Ramos (cell line): ENCODE measurements around the gene ZNF573.

Experiments used
- in situ Hi-C: fragments of 300-500 bp; cut with MboI; formaldehyde crosslinking; loops from one replicate; pipeline ENCODE4 v1.14.3; 2022; ENCODE audit warnings: low sequenced_read_pairs; ENCODE audit not compliant: unreplicated experiment

ZNF573 gene

DNA sequence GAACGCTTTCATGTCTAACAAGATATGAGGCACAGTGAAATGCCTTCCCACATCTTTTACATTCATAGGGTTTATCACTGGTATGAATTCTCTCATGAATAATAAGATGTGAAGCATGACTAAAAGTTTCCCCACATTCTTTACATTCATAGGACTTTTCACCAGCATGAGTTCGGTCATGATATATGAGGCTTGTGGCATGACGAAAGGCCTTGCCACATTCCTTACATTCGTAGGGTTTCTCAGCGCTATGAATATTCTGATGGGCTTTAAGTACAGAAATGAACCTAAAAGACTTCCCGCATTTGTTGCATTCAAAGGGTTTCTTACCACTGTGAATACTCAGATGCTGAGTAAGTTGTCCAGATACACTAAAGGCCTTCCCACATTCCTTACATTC is 81.2 kb downstream of the ZNF573 start:
- in situ Hi-C loops, result no loop called here

DNA sequence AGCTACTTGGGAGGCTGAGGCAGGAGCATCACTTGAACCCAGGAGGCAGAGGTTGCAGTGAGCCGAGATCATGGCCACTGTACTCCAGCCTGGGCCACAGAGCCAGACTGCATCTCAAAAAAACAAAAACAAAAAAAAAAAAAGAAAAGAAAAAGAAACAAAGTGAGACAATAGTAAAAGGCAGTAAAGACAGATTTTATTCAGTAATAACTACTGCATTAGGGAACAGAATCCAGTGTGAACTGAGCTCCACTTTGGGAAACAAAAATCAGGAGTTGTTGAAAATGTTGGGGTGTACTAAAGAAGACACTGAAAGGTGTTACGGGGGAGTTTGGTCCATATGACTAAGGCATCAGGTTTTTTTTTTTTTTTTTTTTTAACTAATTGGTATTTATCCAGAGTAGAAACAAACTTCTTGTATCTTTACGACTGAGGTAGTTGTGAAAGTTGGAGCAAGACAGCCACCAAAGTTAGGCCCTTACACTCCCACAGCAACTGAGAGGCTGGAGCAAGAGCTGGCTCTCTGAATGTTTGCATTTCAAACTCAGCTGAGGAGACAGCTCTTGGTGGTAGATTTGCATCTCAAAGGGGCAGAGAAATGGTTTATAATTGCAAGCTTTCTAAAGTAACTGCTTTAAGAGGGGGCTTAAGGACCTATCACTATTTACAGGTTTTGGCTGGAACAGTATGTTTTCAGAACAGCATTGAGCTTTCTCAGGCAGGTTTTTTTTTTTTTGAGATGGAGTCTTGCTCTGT is 84.1 kb downstream of the ZNF573 start:
- in situ Hi-C loops, result no loop called here

DNA sequence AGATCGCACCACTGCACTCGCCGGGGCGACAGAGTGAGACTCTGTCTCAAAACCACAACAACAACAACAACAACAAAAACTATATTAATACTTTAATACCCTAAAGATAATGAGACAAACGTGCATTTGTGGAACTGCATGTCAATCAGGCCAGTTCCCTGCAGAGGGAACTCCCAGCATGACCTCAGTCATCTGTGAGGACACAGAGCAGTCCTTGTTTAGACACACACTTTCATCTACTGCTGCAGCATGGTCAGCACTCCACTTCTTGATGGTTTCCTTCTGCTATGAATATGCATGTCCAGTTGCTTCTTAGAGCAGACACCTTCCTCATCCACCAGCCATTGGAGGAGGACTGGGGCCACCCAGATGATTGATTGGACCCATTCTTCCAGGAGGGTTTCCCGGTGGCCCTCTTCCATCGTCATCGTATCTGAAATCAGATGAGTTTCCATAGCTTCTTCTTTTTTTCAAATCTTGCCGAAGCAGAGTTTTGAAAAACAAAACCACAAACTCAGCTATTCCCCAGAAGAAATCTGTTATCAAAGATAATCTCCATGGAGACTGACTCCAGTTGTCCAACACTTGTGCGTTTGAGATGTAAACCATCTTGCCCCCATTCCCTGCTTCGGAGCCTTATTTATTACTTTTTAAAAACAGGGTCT is 86.3 kb downstream of the ZNF573 start:
- in situ Hi-C loops, result no loop called here

DNA sequence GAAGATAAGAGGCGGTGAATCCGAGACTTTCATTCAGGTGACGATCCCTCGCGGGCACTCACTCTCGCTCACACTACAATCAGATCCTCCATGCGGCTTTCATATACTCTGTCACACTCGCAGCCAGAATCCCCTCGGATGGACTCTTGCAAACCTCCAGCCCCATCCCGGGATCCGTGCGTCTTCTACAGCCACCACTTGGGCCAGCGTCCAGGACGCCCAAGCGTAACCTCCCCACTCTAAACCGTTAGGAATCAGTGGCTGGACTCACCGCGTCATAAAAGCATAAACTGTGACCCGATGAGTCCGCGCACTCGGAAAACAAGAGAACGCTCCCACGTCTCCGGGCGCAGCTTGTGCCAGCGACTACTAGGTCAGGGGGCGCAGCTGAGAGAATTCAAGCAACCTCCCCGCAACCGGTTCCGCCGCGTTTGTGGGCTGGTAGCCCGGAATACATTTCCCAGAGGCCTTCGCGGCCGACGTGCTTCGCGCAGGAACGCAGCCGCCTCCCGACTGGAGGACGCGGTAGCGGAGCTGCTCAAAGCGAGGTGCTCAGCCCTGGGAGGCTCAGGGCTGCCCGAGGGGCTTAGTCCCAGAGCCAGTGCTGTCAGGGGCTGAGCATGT is 87.4 kb downstream of the ZNF573 start:
- in situ Hi-C loops, result no loop called here
